ENCODE data around the gene ADGRV1. TPM values are rescaled to one million over a fixed set of nuclear protein-coding genes. Genes with fewer than 3 reads are reported as not detected.

The ADGRV1 gene
- total RNA-seq, 1 experiment from 2014 or later = 0.18 TPM

- no peak for DNase-seq (ENCODE audit: low spot score)
Measured at GRCh38 chr5:91189480-91190313, 631.1 kb downstream of the ADGRV1 start.

- DNase-seq (ENCODE audit: low spot score) = no peak
Measured at GRCh38 chr5:91190314-91190690, 631.7 kb downstream of the ADGRV1 start.

GRCh38 chr5:91194824-91195381 lies 636.3 kb downstream of the ADGRV1 start:
- DNase-seq (ENCODE audit: low spot score) = no peak

- DNase-seq (ENCODE audit: low spot score) = no peak
Measured at GRCh38 chr5:91200692-91201091, 642.1 kb downstream of the ADGRV1 start.

- no peak for DNase-seq (ENCODE audit: low spot score)
Measured at GRCh38 chr5:91206103-91206502, 647.5 kb downstream of the ADGRV1 start.

GRCh38 chr5:91206734-91207133 lies 648.1 kb downstream of the ADGRV1 start:
- DNase-seq (ENCODE audit: low spot score) = no peak

- DNase-seq (ENCODE audit: low spot score) = no peak
Measured at GRCh38 chr5:91207248-91207647, 648.7 kb downstream of the ADGRV1 start.

GRCh38 chr5:91211997-91212713 lies 653.6 kb downstream of the ADGRV1 start:
- no peak for DNase-seq (ENCODE audit: low spot score)

GRCh38 chr5:91212714-91213092 lies 654.1 kb downstream of the ADGRV1 start:
- no peak for DNase-seq (ENCODE audit: low spot score)

Other genes with a start within 250 kb of the ADGRV1 start
- 6.9 and 7.1 TPM in 2 replicates for gene CETN3, start 149.0 kb upstream of the ADGRV1 start, total RNA-seq (2014; rRNA removed; shearing (Covaris generic))
- 4.0 and 5.2 TPM in 2 replicates for gene MBLAC2, start 84.0 kb upstream of the ADGRV1 start, total RNA-seq (2014; rRNA removed; shearing (Covaris generic))
- 3.7 and 4.0 TPM in 2 replicates for gene POLR3G, start 83.9 kb upstream of the ADGRV1 start, total RNA-seq (2014; rRNA removed; shearing (Covaris generic))
- gene LYSMD3, start 29.2 kb upstream of the ADGRV1 start, total RNA-seq (2014; rRNA removed; shearing (Covaris generic)) = 1.8 and 2.8 TPM in 2 replicates